Measurements from ENCODE around the gene PLEKHG2.
"Not testable (repeated sequence)": the region's sequence is repeated elsewhere in the genome, so short reads cannot be mapped to it uniquely, and the experiment has no call there.

The PLEKHG2 gene

GRCh38 chr19:39449116-39449797 is 36.8 kb downstream of the PLEKHG2 start:
- Histone ChIP-seq H3K4me3 (ENCODE audit: low read depth, low read length) (no peak overlapping the region), H3K36me3 (ENCODE audit: insufficient read depth, low read length) (no peaks in the 10 kb centered on the region), H3K27ac (ENCODE audit: low read depth, low read length) (no peak overlapping the region), H3K27me3 (ENCODE audit: insufficient read depth, low read length) (no peaks in the 10 kb centered on the region), H2AFZ (ENCODE audit: low read length, unreplicated experiment) (no peak overlapping the region), H3K79me2 (ENCODE audit: control insufficient read depth, insufficient read depth, low read length, unreplicated experiment) (peaks cover 81% of the 10 kb centered on the region), H3K4me1 (ENCODE audit: control insufficient read depth, insufficient read depth, low read length, unreplicated experiment) (peaks cover 15% of the 10 kb centered on the region)

- H3K27me3 ChIP-seq (ENCODE audit: insufficient read depth, low read length); H2AFZ ChIP-seq (ENCODE audit: low read length, unreplicated experiment); H3K36me3 ChIP-seq (ENCODE audit: insufficient read depth, low read length); H3K4me3 ChIP-seq (ENCODE audit: low read depth, low read length); H3K27ac ChIP-seq (ENCODE audit: low read depth, low read length): not testable (repeated sequence)
- H3K4me1 ChIP-seq (ENCODE audit: control insufficient read depth, insufficient read depth, low read length, unreplicated experiment) = peaks cover 15% of the 10 kb centered on the region
- H3K79me2 ChIP-seq (ENCODE audit: control insufficient read depth, insufficient read depth, low read length, unreplicated experiment) = peaks cover 66% of the 10 kb centered on the region
These were observed 38.8 kb downstream of the PLEKHG2 start for GRCh38 chr19:39451257-39451656.

DNA sequence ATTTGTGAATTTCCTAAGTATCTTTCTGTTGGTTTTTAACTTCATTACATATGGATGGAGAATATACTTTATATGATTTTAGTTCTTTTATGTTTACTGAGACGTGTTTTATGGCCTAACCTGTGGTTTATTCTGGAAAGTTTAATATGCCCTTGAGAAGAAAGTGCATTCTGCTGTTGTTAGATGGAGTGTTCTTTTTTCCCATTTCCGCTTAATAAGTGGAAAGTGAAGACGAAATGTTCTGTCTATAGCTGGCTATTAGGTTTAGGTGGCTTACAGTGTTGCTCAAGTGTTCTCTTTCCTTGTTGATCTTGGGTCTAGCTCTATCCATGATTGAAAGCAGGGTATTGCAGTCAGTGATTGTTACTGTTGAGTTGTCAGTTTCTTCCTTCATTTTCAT is 50.9 kb downstream of the PLEKHG2 start:
- no peak overlapping the region for H2AFZ ChIP-seq (ENCODE audit: low read length, unreplicated experiment)
- H3K4me3 ChIP-seq (ENCODE audit: low read depth, low read length) = no peak overlapping the region
- H3K27me3 ChIP-seq (ENCODE audit: insufficient read depth, low read length) = no peaks in the 10 kb centered on the region
- H3K79me2 ChIP-seq (ENCODE audit: control insufficient read depth, insufficient read depth, low read length, unreplicated experiment) = no peaks in the 10 kb centered on the region
- no peaks in the 10 kb centered on the region for H3K36me3 ChIP-seq (ENCODE audit: insufficient read depth, low read length)
- no peak overlapping the region for H3K27ac ChIP-seq (ENCODE audit: low read depth, low read length)
- no peaks in the 10 kb centered on the region for H3K4me1 ChIP-seq (ENCODE audit: control insufficient read depth, insufficient read depth, low read length, unreplicated experiment)

GRCh38 chr19:39465956-39466747 is 53.7 kb downstream of the PLEKHG2 start:
- Histone ChIP-seq H2AFZ (ENCODE audit: low read length, unreplicated experiment) (no peak overlapping the region), H3K4me1 (ENCODE audit: control insufficient read depth, insufficient read depth, low read length, unreplicated experiment) (no peaks in the 10 kb centered on the region), H3K36me3 (ENCODE audit: insufficient read depth, low read length) (no peaks in the 10 kb centered on the region; the same call in 1 of the 2 replicates)

DNA sequence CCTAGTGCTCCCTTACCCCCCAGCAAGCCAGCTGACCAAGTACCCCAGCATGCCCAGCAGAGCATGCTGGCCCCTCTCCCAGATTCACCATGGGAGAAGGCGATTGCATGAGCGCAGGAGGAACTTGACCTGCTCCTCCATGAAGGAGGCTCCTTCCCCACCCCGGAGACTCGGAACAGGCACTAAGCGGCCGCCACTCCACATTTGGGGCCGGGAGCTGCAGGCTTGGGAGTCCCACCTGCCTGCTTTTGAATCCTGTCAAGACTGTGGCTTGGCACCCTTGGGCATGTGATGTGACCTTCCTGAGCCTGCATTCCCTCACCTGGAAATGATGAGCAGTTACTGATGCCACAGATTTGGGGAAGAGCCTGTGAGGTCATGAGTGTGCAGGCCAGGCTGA is 55.5 kb downstream of the PLEKHG2 start:
- H3K27ac ChIP-seq (ENCODE audit: low read depth, low read length) = no peak overlapping the region
- no peaks in the 10 kb centered on the region for H3K4me1 ChIP-seq (ENCODE audit: control insufficient read depth, insufficient read depth, low read length, unreplicated experiment)
- no peaks in the 10 kb centered on the region; the same call in 1 of the 2 replicates for H3K36me3 ChIP-seq (ENCODE audit: insufficient read depth, low read length)
- no peaks in the 10 kb centered on the region for H3K79me2 ChIP-seq (ENCODE audit: control insufficient read depth, insufficient read depth, low read length, unreplicated experiment)
- no peak overlapping the region for H3K4me3 ChIP-seq (ENCODE audit: low read depth, low read length)
- H3K27me3 ChIP-seq (ENCODE audit: insufficient read depth, low read length) = no peaks in the 10 kb centered on the region
- H2AFZ ChIP-seq (ENCODE audit: low read length, unreplicated experiment) = no peak overlapping the region

More at GRCh38 chr19:39465956-39466747, 53.7 kb downstream of the PLEKHG2 start:
- H3K27ac ChIP-seq (ENCODE audit: low read depth, low read length) = no peak overlapping the region
- H3K27me3 ChIP-seq (ENCODE audit: insufficient read depth, low read length) = no peaks in the 10 kb centered on the region
- H3K79me2 ChIP-seq (ENCODE audit: control insufficient read depth, insufficient read depth, low read length, unreplicated experiment) = no peaks in the 10 kb centered on the region
- H3K4me3 ChIP-seq (ENCODE audit: low read depth, low read length) = no peak overlapping the region

GRCh38 chr19:39469036-39469435 is 56.6 kb downstream of the PLEKHG2 start:
- no peak overlapping the region for H3K27ac ChIP-seq (ENCODE audit: low read depth, low read length)
- no peaks in the 10 kb centered on the region for H3K27me3 ChIP-seq (ENCODE audit: insufficient read depth, low read length)
- no peak overlapping the region for H3K4me3 ChIP-seq (ENCODE audit: low read depth, low read length)
- no peaks in the 10 kb centered on the region; the same call in 1 of the 2 replicates for H3K36me3 ChIP-seq (ENCODE audit: insufficient read depth, low read length)
- no peaks in the 10 kb centered on the region for H3K4me1 ChIP-seq (ENCODE audit: control insufficient read depth, insufficient read depth, low read length, unreplicated experiment)
- H3K79me2 ChIP-seq (ENCODE audit: control insufficient read depth, insufficient read depth, low read length, unreplicated experiment) = no peaks in the 10 kb centered on the region
- H2AFZ ChIP-seq (ENCODE audit: low read length, unreplicated experiment) = no peak overlapping the region

- H3K79me2 ChIP-seq (ENCODE audit: control insufficient read depth, insufficient read depth, low read length, unreplicated experiment) = no peaks in the 10 kb centered on the region
- H3K27ac ChIP-seq (ENCODE audit: low read depth, low read length) = no peak overlapping the region
- no peaks in the 10 kb centered on the region for H3K4me1 ChIP-seq (ENCODE audit: control insufficient read depth, insufficient read depth, low read length, unreplicated experiment)
These were observed 57.1 kb downstream of the PLEKHG2 start for GRCh38 chr19:39469567-39469966.

DNA sequence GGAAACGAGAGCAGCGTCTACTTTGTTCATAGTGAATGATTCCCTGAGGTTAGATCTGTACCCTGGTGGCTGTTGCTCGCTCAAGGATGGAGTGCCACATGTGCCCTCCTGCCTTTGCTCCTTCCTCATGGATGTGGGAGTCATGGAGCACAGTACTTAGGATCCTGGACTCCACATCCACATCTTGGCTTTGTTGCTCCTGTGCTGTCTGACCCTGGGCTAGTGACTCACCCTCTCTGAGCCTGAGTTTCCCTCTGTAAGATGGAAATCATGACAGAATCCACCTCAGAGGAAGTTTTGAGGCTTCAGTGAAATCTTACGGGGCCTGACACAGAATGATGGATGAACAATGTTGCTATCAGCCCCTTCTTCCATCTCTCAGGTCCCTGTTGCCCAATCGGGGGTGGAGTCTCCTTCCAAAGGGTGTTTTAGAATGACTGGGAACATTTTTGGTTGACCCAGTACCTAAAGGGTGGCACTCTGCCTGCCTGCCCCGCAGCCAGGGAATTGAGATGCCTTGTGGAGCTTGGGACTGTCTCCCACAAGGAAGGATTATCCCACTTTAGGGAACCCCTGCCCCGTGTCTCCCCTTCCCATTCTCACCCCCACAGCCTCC is 58.4 kb downstream of the PLEKHG2 start:
- H2AFZ ChIP-seq (ENCODE audit: low read length, unreplicated experiment) = no peak overlapping the region
- no peak overlapping the region for H3K27ac ChIP-seq (ENCODE audit: low read depth, low read length)
- no peaks in the 10 kb centered on the region for H3K79me2 ChIP-seq (ENCODE audit: control insufficient read depth, insufficient read depth, low read length, unreplicated experiment)
- H3K27me3 ChIP-seq (ENCODE audit: insufficient read depth, low read length) = no peaks in the 10 kb centered on the region
- H3K4me1 ChIP-seq (ENCODE audit: control insufficient read depth, insufficient read depth, low read length, unreplicated experiment) = no peaks in the 10 kb centered on the region
- H3K36me3 ChIP-seq (ENCODE audit: insufficient read depth, low read length) = peaks cover 4% of the 10 kb centered on the region
- no peak overlapping the region for H3K4me3 ChIP-seq (ENCODE audit: low read depth, low read length)

More at GRCh38 chr19:39469567-39469966, 57.1 kb downstream of the PLEKHG2 start:
- Histone ChIP-seq H3K27me3 (ENCODE audit: insufficient read depth, low read length) (no peaks in the 10 kb centered on the region), H3K36me3 (ENCODE audit: insufficient read depth, low read length) (peaks cover 4% of the 10 kb centered on the region), H2AFZ (ENCODE audit: low read length, unreplicated experiment) (no peak overlapping the region), H3K4me3 (ENCODE audit: low read depth, low read length) (no peak overlapping the region)

DNA sequence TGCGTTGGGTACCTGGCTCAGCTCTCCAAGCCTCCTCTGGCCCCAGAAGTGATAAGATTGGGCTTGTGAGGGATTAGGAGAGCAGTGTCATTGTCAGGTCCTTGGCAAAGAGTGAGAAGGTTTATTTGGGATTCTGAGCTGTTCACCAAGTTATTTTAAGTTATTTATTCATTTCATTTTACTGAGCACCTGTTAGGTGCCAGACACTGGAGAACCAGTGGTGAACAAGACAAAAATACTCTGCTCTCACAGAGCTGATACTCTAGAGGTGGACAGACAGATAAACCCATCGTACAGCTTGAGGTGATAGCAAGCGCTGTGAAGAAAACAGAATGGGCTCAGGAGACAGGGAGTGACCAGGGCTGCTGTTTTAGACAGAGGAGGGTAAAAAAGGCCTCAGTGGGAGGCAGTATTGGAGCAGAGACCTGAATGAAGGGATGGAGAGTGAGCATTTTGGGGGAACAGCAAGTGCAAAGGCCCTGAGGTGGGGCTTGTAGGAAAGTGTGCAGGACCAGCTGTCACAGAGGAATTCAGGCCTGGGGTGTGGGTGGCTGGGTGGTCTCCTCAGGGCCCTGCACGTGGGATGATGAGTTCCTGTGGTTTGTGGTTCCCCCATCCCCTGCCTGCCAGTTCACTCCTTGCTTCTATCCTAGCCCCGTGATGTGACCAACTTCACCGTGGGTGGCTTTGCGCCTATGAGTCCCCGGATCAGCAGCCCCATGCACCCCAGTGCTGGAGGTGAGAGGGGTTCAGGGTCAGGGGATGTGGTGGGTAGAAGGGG is 59.5 kb downstream of the PLEKHG2 start:
- Histone ChIP-seq H3K4me3 (ENCODE audit: low read depth, low read length) (no peak overlapping the region), H3K27me3 (ENCODE audit: insufficient read depth, low read length) (no peaks in the 10 kb centered on the region), H2AFZ (ENCODE audit: low read length, unreplicated experiment) (no peak overlapping the region), H3K79me2 (ENCODE audit: control insufficient read depth, insufficient read depth, low read length, unreplicated experiment) (no peaks in the 10 kb centered on the region), H3K36me3 (ENCODE audit: insufficient read depth, low read length) (peaks cover 4% of the 10 kb centered on the region), H3K27ac (ENCODE audit: low read depth, low read length) (no peak overlapping the region), H3K4me1 (ENCODE audit: control insufficient read depth, insufficient read depth, low read length, unreplicated experiment) (no peaks in the 10 kb centered on the region)

- no peak overlapping the region for H3K4me3 ChIP-seq (ENCODE audit: low read depth, low read length)
- peaks cover 4% of the 10 kb centered on the region for H3K36me3 ChIP-seq (ENCODE audit: insufficient read depth, low read length)
- H3K27ac ChIP-seq (ENCODE audit: low read depth, low read length) = no peak overlapping the region
- H3K79me2 ChIP-seq (ENCODE audit: control insufficient read depth, insufficient read depth, low read length, unreplicated experiment) = no peaks in the 10 kb centered on the region
- no peak overlapping the region for H2AFZ ChIP-seq (ENCODE audit: low read length, unreplicated experiment)
- no peaks in the 10 kb centered on the region for H3K27me3 ChIP-seq (ENCODE audit: insufficient read depth, low read length)
- H3K4me1 ChIP-seq (ENCODE audit: control insufficient read depth, insufficient read depth, low read length, unreplicated experiment) = no peaks in the 10 kb centered on the region
These were observed 60.4 kb downstream of the PLEKHG2 start for GRCh38 chr19:39472746-39473442.

Data from ACC112 (cell line).